HG03103 (cell line): ENCODE results near the gene BTBD1.

Experiments
- ATAC-seq: cut with Tn5 transposase; IDR thresholded peaks from one replicate; pipeline ENCODE4 v1.9.1; 2021; ENCODE audit warnings: low read depth; ENCODE audit not compliant: unreplicated experiment

The BTBD1 gene

GRCh38 chr15:83066734-83067637, at the start of gene BTBD1:
Gene BTBD1 (minus strand): TSS chr15:83067252. CDS start chr15:83067151, 101 bp downstream.
- peak; percentile 78 for ATAC-seq

- ATAC-seq = no peak
These were observed 48.9 kb upstream of the BTBD1 start for GRCh38 chr15:83115831-83116565.

GRCh38 chr15:83115410-83115809, 48.4 kb upstream of the BTBD1 start:
- no peak for ATAC-seq

GRCh38 chr15:83114856-83115255, 47.8 kb upstream of the BTBD1 start:
- no peak for ATAC-seq

GRCh38 chr15:83113881-83114674, 47.0 kb upstream of the BTBD1 start:
- no peak for ATAC-seq

GRCh38 chr15:83112956-83113299, 45.9 kb upstream of the BTBD1 start:
- no peak for ATAC-seq

GRCh38 chr15:83112233-83112955, 45.3 kb upstream of the BTBD1 start:
- no peak for ATAC-seq

- no peak for ATAC-seq
These were observed 44.1 kb upstream of the BTBD1 start for GRCh38 chr15:83111149-83111548.

GRCh38 chr15:83110381-83110780, 43.3 kb upstream of the BTBD1 start:
- no peak for ATAC-seq

- ATAC-seq = no peak
These were observed 42.5 kb upstream of the BTBD1 start for GRCh38 chr15:83109532-83109931.

GRCh38 chr15:83108266-83109219, 41.5 kb upstream of the BTBD1 start:
- ATAC-seq = peak; percentile 56

GRCh38 chr15:83107841-83108181, 40.8 kb upstream of the BTBD1 start:
- ATAC-seq = no peak

- no peak for ATAC-seq
These were observed 40.2 kb upstream of the BTBD1 start, which contains the start of gene TM6SF1 for GRCh38 chr15:83106994-83107840. Gene TM6SF1 (plus strand): TSS chr15:83107645. CDS start chr15:83107681, 36 bp downstream.

- no peak for ATAC-seq
These were observed 38.4 kb upstream of the BTBD1 start for GRCh38 chr15:83105440-83105839.

- no peak for ATAC-seq
These were observed 37.1 kb upstream of the BTBD1 start for GRCh38 chr15:83104141-83104540.

- no peak for ATAC-seq
These were observed 35.3 kb upstream of the BTBD1 start for GRCh38 chr15:83102346-83102745.

- ATAC-seq = no peak
These were observed 33.1 kb upstream of the BTBD1 start for GRCh38 chr15:83100097-83100646.

- no peak for ATAC-seq
These were observed 32.2 kb upstream of the BTBD1 start for GRCh38 chr15:83099290-83099689.
